H1 (cell line): Measurements from ENCODE around the gene ADA. TPM values are rescaled to one million over a fixed set of nuclear protein-coding genes. Genes with fewer than 3 reads are reported as not detected.
"Not testable (repeated sequence)": the region's sequence is repeated elsewhere in the genome, so short reads cannot be mapped to it uniquely, and the experiment has no call there.

Experiments
- CTCF ChIA-PET: fragments of 300-600 bp; sonication (Branson Sonifier 250); formaldehyde crosslinking; loops from one replicate; lab custom pipeline; 2021; ENCODE audit not compliant: partially characterized antibody; lab: Charles Lee
- POLR2A ChIA-PET: fragments of 300-600 bp; sonication (Branson Sonifier 250); formaldehyde crosslinking; loops from one replicate; lab custom pipeline; 2021; ENCODE audit warnings: inconsistent platforms; ENCODE audit not compliant: partially characterized antibody; lab: Charles Lee
- DNase-seq, 2 experiments: peaks; one replicate each; pipeline versions ENCODE4 v3.0.0 to v3.0.0-alpha.2; 2010 to 2022; ENCODE audit warnings: low spot score in 2 of 2, low read depth in 1 of 2, mixed read lengths in 1 of 2
- FAIRE-seq: peaks from 2 replicates; lab custom pipeline; 2011; peaks lifted over from hg19 to GRCh38; lab: Jason Lieb, UNC
- H2AFZ ChIP-seq: 2 replicates; pipeline ENCODE4 v1.8.1; 2012; ENCODE audit warnings: low read length, inconsistent platforms
- H2AK5ac ChIP-seq: 2 replicates; pipeline ENCODE4 v1.6.1; 2013; ENCODE audit warnings: low read depth, low read length
- H2BK120ac ChIP-seq: replicated peaks from 2 replicates; pipeline ENCODE3; 2013; ENCODE audit warnings: low read depth, low read length, inconsistent platforms
- H2BK12ac ChIP-seq: 2 replicates; pipeline ENCODE4 v1.6.1; 2013; ENCODE audit warnings: low read depth, low read length
- H2BK15ac ChIP-seq: 2 replicates; pipeline ENCODE4 v1.6.1; 2013; ENCODE audit warnings: low read length
- H2BK20ac ChIP-seq: 2 replicates; pipeline ENCODE4 v1.6.1; 2013; ENCODE audit warnings: low read length
- H2BK5ac ChIP-seq: 2 replicates; pipeline ENCODE4 v1.6.1; 2013; ENCODE audit warnings: low read depth, low read length
- H3K14ac ChIP-seq: 2 replicates; pipeline ENCODE4 v1.6.1; 2013; ENCODE audit warnings: inconsistent platforms; ENCODE audit not compliant: insufficient read length
- H3K18ac ChIP-seq: 2 replicates; pipeline ENCODE4 v1.6.1; 2013; ENCODE audit warnings: low read length; ENCODE audit errors: extremely low read depth
- H3K23ac ChIP-seq: 2 replicates; pipeline ENCODE4 v1.6.1; 2013; ENCODE audit warnings: inconsistent platforms; ENCODE audit not compliant: insufficient read length
- H3K23me2 ChIP-seq: 2 replicates; pipeline ENCODE4 v1.6.1; 2013; ENCODE audit warnings: low read depth, low read length
- H3K27ac ChIP-seq: 2 replicates; pipeline ENCODE4 v1.6.1; 2011; ENCODE audit warnings: low read depth, low read length, inconsistent platforms
- H3K27me3 ChIP-seq, 4 experiments: replicated peaks in 1 of 4; 1 replicate in 1 of 4; 2 replicates in 3 of 4; pipeline versions ENCODE4 v1.6.1 to v1.8.1; 2011 to 2013; ENCODE audit warnings: low read length in 3 of 4, mild to moderate bottlenecking in 3 of 4, inconsistent platforms in 2 of 4, mixed read lengths in 2 of 4, moderate library complexity in 1 of 4; ENCODE audit not compliant: control insufficient read depth in 3 of 4, insufficient read depth in 3 of 4; ENCODE audit errors: extremely low read depth in 1 of 4
- H3K36me3 ChIP-seq, 4 experiments: 2 replicates each; pipeline versions ENCODE4 v1.6.1 to v1.8.1; 2011 to 2013; ENCODE audit warnings: mild to moderate bottlenecking in 4 of 4, low read length in 3 of 4, moderate library complexity in 2 of 4, control low read depth in 1 of 4, inconsistent platforms in 1 of 4; ENCODE audit not compliant: insufficient read depth in 4 of 4, control insufficient read depth in 2 of 4
- H3K4ac ChIP-seq: replicated peaks from 2 replicates; pipeline ENCODE3; 2013; ENCODE audit warnings: low read length, low read depth, mixed read lengths, inconsistent platforms; ENCODE audit not compliant: insufficient read length
- H3K4me1 ChIP-seq, 4 experiments: replicated peaks in 1 of 4; 1 replicate in 1 of 4; 2 replicates in 3 of 4; pipeline versions ENCODE4 v1.6.1 to v1.8.1; 2011 to 2013; ENCODE audit warnings: low read length in 3 of 4, inconsistent platforms in 2 of 4, mixed read lengths in 1 of 4; ENCODE audit not compliant: insufficient read depth in 4 of 4, control insufficient read depth in 3 of 4
- H3K4me2 ChIP-seq, 2 experiments: 2 replicates each; pipeline versions ENCODE4 v1.6.1 to v1.8.1; 2011 to 2013; ENCODE audit warnings: low read depth in 2 of 2, low read length in 2 of 2, control low read depth in 1 of 2, inconsistent platforms in 1 of 2, mild to moderate bottlenecking in 1 of 2; ENCODE audit not compliant: insufficient read depth in 1 of 2
- H3K4me3 ChIP-seq, 4 experiments: fragments of 200-600, 300-600 bp in 1 of 4; sonication (generic), shearing (Covaris generic), sonication (Bioruptor Twin) in 1 of 4; 2 replicates each; pipeline versions ENCODE4 v1.5.1 to v1.8.1; 2011 to 2016; ENCODE audit warnings: low read length in 4 of 4, low read depth in 3 of 4, control low read depth in 2 of 4, inconsistent platforms in 2 of 4, mild to moderate bottlenecking in 2 of 4, mixed read lengths in 1 of 4, moderate library complexity in 1 of 4; ENCODE audit not compliant: insufficient read depth in 2 of 4; ENCODE audit errors: extremely low read depth in 1 of 4
- H3K56ac ChIP-seq: replicated peaks from 2 replicates; pipeline ENCODE3; 2013; ENCODE audit warnings: low read depth, mild to moderate bottlenecking, mixed read lengths, low read length, inconsistent platforms; ENCODE audit not compliant: insufficient read length
- H3K79me1 ChIP-seq: 2 replicates; pipeline ENCODE4 v1.6.1; 2013; ENCODE audit warnings: low read depth, low read length, control low read depth
- H3K79me2 ChIP-seq, 2 experiments: 2 replicates each; pipeline versions ENCODE4 v1.6.1 to v1.8.1; 2012 to 2013; ENCODE audit warnings: low read length in 2 of 2, mild to moderate bottlenecking in 2 of 2, inconsistent platforms in 1 of 2; ENCODE audit not compliant: insufficient read depth in 2 of 2, control insufficient read depth in 1 of 2
- H3K9ac ChIP-seq, 4 experiments: replicated peaks in 1 of 4; 1 replicate in 1 of 4; 2 replicates in 3 of 4; pipeline versions ENCODE4 v1.6.1 to v1.8.1; 2011 to 2013; ENCODE audit warnings: low read depth in 3 of 4, low read length in 3 of 4, control low read depth in 2 of 4, mild to moderate bottlenecking in 2 of 4, moderate library complexity in 2 of 4, inconsistent platforms in 1 of 4; ENCODE audit errors: extremely low read depth in 1 of 4
- H3K9me3 ChIP-seq, 2 experiments: 2 replicates each; pipeline versions ENCODE4 v1.6.1 to v1.8.1; 2012 to 2013; ENCODE audit warnings: mild to moderate bottlenecking in 2 of 2, moderate library complexity in 2 of 2, control low read depth in 1 of 2, inconsistent platforms in 1 of 2, low read depth in 1 of 2, low read length in 1 of 2, mixed read lengths in 1 of 2; ENCODE audit not compliant: insufficient read depth in 2 of 2
- H4K20me1 ChIP-seq, 2 experiments: replicated peaks in 1 of 2; 2 replicates each; pipeline versions ENCODE3 to v1.8.1; 2011 to 2013; ENCODE audit warnings: inconsistent platforms in 2 of 2, low read length in 2 of 2, mild to moderate bottlenecking in 1 of 2; ENCODE audit not compliant: insufficient read depth in 2 of 2, control insufficient read depth in 1 of 2
- H4K5ac ChIP-seq: 2 replicates; pipeline ENCODE4 v1.6.1; 2013; ENCODE audit warnings: low read length, low read depth, mixed read lengths, inconsistent platforms; ENCODE audit not compliant: insufficient read length
- H4K8ac ChIP-seq: 2 replicates; pipeline ENCODE4 v1.8.0; 2013; ENCODE audit warnings: mild to moderate bottlenecking, moderate library complexity, low read length, inconsistent platforms; ENCODE audit not compliant: insufficient read depth; ENCODE audit errors: extremely low read depth
- H4K91ac ChIP-seq: replicated peaks from 2 replicates; pipeline ENCODE3; 2013; ENCODE audit warnings: low read length, mixed read lengths, inconsistent platforms; ENCODE audit not compliant: insufficient read length
- CEBPB ChIP-seq: IDR thresholded peaks from 2 replicates; pipeline ENCODE4 v1.6.1; 2012; ENCODE audit warnings: low read depth, low read length
- CTBP2 ChIP-seq: IDR thresholded peaks from 2 replicates; pipeline ENCODE4 v1.7.0; 2011; ENCODE audit warnings: borderline replicate concordance, mild to moderate bottlenecking, moderate library complexity, mixed read lengths, low read length; ENCODE audit not compliant: insufficient read depth, insufficient read length
- CTCF ChIP-seq, 3 experiments: IDR thresholded peaks; 1 replicate in 2 of 3; 2 replicates in 1 of 3; pipeline versions ENCODE4 v1.5.1 to v1.6.1; 2011; ENCODE audit warnings: low read length in 3 of 3, mild to moderate bottlenecking in 3 of 3, inconsistent platforms in 2 of 3, low read depth in 1 of 3, moderate library complexity in 1 of 3; ENCODE audit not compliant: insufficient read depth in 1 of 3; ENCODE audit errors: control extremely low read depth in 1 of 3
- POLR2A ChIP-seq, 2 experiments: IDR thresholded peaks; 1 replicate in 1 of 2; 2 replicates in 1 of 2; pipeline ENCODE4 v1.6.1; 2011; ENCODE audit warnings: low read depth in 2 of 2, low read length in 2 of 2, mild to moderate bottlenecking in 2 of 2; ENCODE audit errors: control extremely low read depth in 1 of 2
- RAD21 ChIP-seq, 2 experiments: IDR thresholded peaks in 1 of 2; conservative IDR thresholded peaks in 1 of 2; 2 replicates each; pipeline ENCODE4 v1.6.1; 2011; ENCODE audit warnings: low read depth in 2 of 2, low read length in 2 of 2, improper control_type of control experiment in 1 of 2, inconsistent platforms in 1 of 2, mild to moderate bottlenecking in 1 of 2, moderate library complexity in 1 of 2
- RNF2 ChIP-seq: fragments of 200-900, 300-1000 bp; sonication (generic); IDR thresholded peaks from 2 replicates; pipeline ENCODE4 v1.7.1; 2016; ENCODE audit warnings: borderline replicate concordance, low read depth, mild to moderate bottlenecking, antibody characterized with exemption, low read length; ENCODE audit not compliant: poor library complexity, severe bottlenecking; ENCODE audit errors: missing control alignments
- SIN3A ChIP-seq, 2 experiments: IDR thresholded peaks in 1 of 2; conservative IDR thresholded peaks in 1 of 2; 2 replicates each; pipeline ENCODE4 v1.6.1; 2011 to 2012; ENCODE audit warnings: low read length in 2 of 2, improper control_type of control experiment in 1 of 2, low read depth in 1 of 2, mild to moderate bottlenecking in 1 of 2
- TCF12 ChIP-seq: IDR thresholded peaks from 2 replicates; pipeline ENCODE4 v1.6.1; 2011; ENCODE audit warnings: low read depth, mild to moderate bottlenecking, low read length
- WGBS, 2 experiments: shearing (Covaris generic) in 1 of 2; methylation state at CpG; one replicate each; pipeline versions ENCODE4 v1.1.6 to v1.1.7; 2013 to 2015; ENCODE audit warnings: low lambda C conversion rate in 2 of 2, mixed read lengths in 2 of 2, inconsistent platforms in 1 of 2, low coverage in 1 of 2, missing lambda C conversion rate in 1 of 2; ENCODE audit not compliant: insufficient replicate concordance in 2 of 2, insufficient coverage in 1 of 2, insufficient read length in 1 of 2; ENCODE audit errors: extremely low coverage in 1 of 2, missing lambda C conversion rate in 1 of 2; 5-methylcytosine and 5-hydroxymethylcytosine counted together
- polyA plus RNA-seq, 7 experiments: library from polyadenylated mRNA; depleted of rRNA in 3 of 7; stranded (reverse) in 5 of 7; unstranded in 2 of 7; fragments of >200 nt in 5 of 7; fragments of 200-250 nt in 2 of 7; gene quantifications; 1 replicate in 5 of 7; 2 replicates in 1 of 7; 4 replicates in 1 of 7; pipeline versions ENCODE4 v1.2.1 to v1.2.3, GENCODE V29; 2011 to 2013; ENCODE audit warnings: missing spikeins in 2 of 7, mixed read lengths in 2 of 7
- total RNA-seq: library from RNA; stranded (reverse); fragmentation: NEBNext Ultra II Directional; extraction: Animal tissue kit (Norgen Biotek cat#: 25700); gene quantifications from 2 replicates; pipeline ENCODE4 v1.2.1, GENCODE V29; 2021

ADA gene
- total and polyA plus RNA-seq, 2 of the 8 experiments (the other 6 are each of a cell fraction or from before 2014, with no cell fraction given) = 19.9 to 32.8 TPM

GRCh38 chr20:44678242-44678641, 26.7 kb upstream of the ADA start (continued):
- TF ChIP-seq CTBP2 (no peak), RAD21 (IDR thresholded peaks at IDR 0.05 in 1 of 2, conservative IDR thresholded peaks at IDR 0.05 in 1 of 2; ENCODE audit: low read depth in 2 of 2, low read length in 2 of 2) (no peak), SIN3A (conservative IDR thresholded peaks at IDR 0.05 in 1 of 2, IDR thresholded peaks at IDR 0.05 in 1 of 2; ENCODE audit: low read depth in 1 of 2, low read length in 2 of 2) (no peak), TCF12 (no peak), POLR2A (IDR thresholded peaks at IDR 0.05; ENCODE audit: control extremely low read depth in 1 of 2, low read depth in 2 of 2, low read length in 2 of 2) (no peak), CTCF (IDR thresholded peaks at IDR 0.05; ENCODE audit: control extremely low read depth in 1 of 3, insufficient read depth in 1 of 3, low read depth in 1 of 3, low read length in 3 of 3) (no peak), RNF2 (no peak), CEBPB (no peak)

- not testable (repeated sequence) for H2BK20ac ChIP-seq, H3K4me2 ChIP-seq, H3K27me3 ChIP-seq, H2BK120ac ChIP-seq, H4K20me1 ChIP-seq, H2BK5ac ChIP-seq, H3K18ac ChIP-seq, H3K4ac ChIP-seq, H3K9ac ChIP-seq, H3K79me1 ChIP-seq, H3K4me1 ChIP-seq, H2AK5ac ChIP-seq, H3K14ac ChIP-seq, H3K9me3 ChIP-seq, H2AFZ ChIP-seq, FAIRE-seq, H2BK15ac ChIP-seq, H2BK12ac ChIP-seq, H3K79me2 ChIP-seq, H4K8ac ChIP-seq, H3K23me2 ChIP-seq, H3K56ac ChIP-seq, H3K27ac ChIP-seq, H3K4me3 ChIP-seq, H3K23ac ChIP-seq, H4K5ac ChIP-seq, DNase-seq, H4K91ac ChIP-seq, H3K36me3 ChIP-seq
- ChIA-PET CTCF (interaction anchor here (1.6 to 1.9 kb wide), 2 partner anchors 10 to 12 kb away, joined by 4 to 12 read pairs; no protein-coding TSS in a partner anchor), POLR2A (interaction anchor here (1.2 kb wide), 1 partner anchor 9 kb away, joined by 3 read pairs; no protein-coding TSS in a partner anchor)
- WGBS, 2 experiments = 90% methylated on average over 23 of the region's 23 CpGs; no CpG with 5 or more reads in 1 of the 2 experiments
These were observed 20.9 kb upstream of the ADA start for GRCh38 chr20:44672318-44672902.
